Right lobe of liver (tissue), 4 donors: ENCODE data around the gene CDK2AP2.

Source experiments
- CTCF ChIP-seq, 4 donors: fragments of 200-600 bp in 3 of 4; fragments of 450-650 bp in 1 of 4; IDR thresholded peaks; one replicate each; pipeline versions ENCODE4 v1.5.1 to v1.8.0; 2016 to 2022; ENCODE audit warnings: antibody characterized with exemption in 4 of 4, mild to moderate bottlenecking in 2 of 4
- POLR2A ChIP-seq: fragments of 450-650 bp; IDR thresholded peaks from one replicate; pipeline ENCODE4 v1.6.1; 2017; ENCODE audit warnings: antibody characterized with exemption, mild to moderate bottlenecking
- donor health status: DM: no; HTN: no; CAD: no.
- donor health status: DM: no; HTN: no; CAD: no.
- donor health status: DM: no; HTN: yes; CAD: no.

GRCh38 chr11:67494371-67495233, 13.4 kb downstream of the CDK2AP2 start:
- no peak for TF ChIP-seq CTCF (IDR thresholded peaks at IDR 0.05)
- no peak for TF ChIP-seq POLR2A
